WTC11 (cell line): Measurements from ENCODE around the gene DGCR8. TPM values are rescaled to one million over a fixed set of nuclear protein-coding genes. Genes with fewer than 3 reads are reported as not detected.

Experiments
- ATAC-seq: fragments of 200-7000 bp; cut with Tn5 transposase; 2 replicates; pipeline ENCODE4 v1.10.0; 2021; ENCODE audit warnings: mild to moderate bottlenecking, moderate library complexity
- CTCF ChIA-PET: fragments of 300-600 bp; sonication (Branson Sonifier 250); formaldehyde crosslinking; loops from one replicate; lab custom pipeline; 2021; ENCODE audit warnings: antibody characterized with exemption; lab: Charles Lee
- POLR2A ChIA-PET: fragments of 350-600 bp; sonication (Branson Sonifier 250); formaldehyde crosslinking; loops from one replicate; lab custom pipeline; 2021; ENCODE audit warnings: antibody characterized with exemption; lab: Charles Lee
- DNase-seq: peaks from one replicate; pipeline ENCODE4 v3.0.0; 2021; ENCODE audit warnings: low spot score
- H3K27ac Mint-ChIP-seq: 2 replicates; pipeline ENCODE4 v1.8.0; 2021; ENCODE audit warnings: mixed read lengths
- H3K27me3 Mint-ChIP-seq: 2 replicates; pipeline ENCODE4 v1.8.0; 2021; ENCODE audit warnings: low read depth, mild to moderate bottlenecking, moderate library complexity, mixed read lengths
- H3K36me3 Mint-ChIP-seq: 2 replicates; pipeline ENCODE4 v1.8.0; 2021; ENCODE audit warnings: mixed read lengths
- H3K4me1 Mint-ChIP-seq: 2 replicates; pipeline ENCODE4 v1.8.0; 2022; ENCODE audit warnings: mixed read lengths
- H3K4me3 Mint-ChIP-seq: 2 replicates; pipeline ENCODE4 v1.8.0; 2021; ENCODE audit warnings: mild to moderate bottlenecking, moderate library complexity, mixed read lengths
- H3K9me3 Mint-ChIP-seq: 2 replicates; pipeline ENCODE4 v1.8.0; 2021; ENCODE audit warnings: mixed read lengths
- ARID4B ChIP-seq: sonication (generic); formaldehyde crosslinking; IDR thresholded peaks from 2 replicates; pipeline ENCODE4 v1.8.0; 2023; ENCODE audit warnings: missing genetic modification reagents, mild to moderate bottlenecking, borderline replicate concordance
- ETV6 ChIP-seq: sonication (generic); formaldehyde crosslinking; IDR thresholded peaks from 2 replicates; pipeline ENCODE4 v1.8.1; 2022; ENCODE audit warnings: mild to moderate bottlenecking, missing genetic modification reagents
- JAZF1 ChIP-seq: fragments of 250-450 bp; sonication (Bioruptor Pico); IDR thresholded peaks from 2 replicates; pipeline ENCODE4 v1.9.0; 2021; ENCODE audit warnings: moderate library complexity, mild to moderate bottlenecking, inconsistent platforms
- NR3C1 ChIP-seq: sonication (generic); formaldehyde crosslinking; conservative IDR thresholded peaks from 2 replicates; pipeline ENCODE4 v1.8.1; 2023; ENCODE audit warnings: low read depth, mild to moderate bottlenecking, missing genetic modification reagents
- TEAD1 ChIP-seq: sonication (generic); formaldehyde crosslinking; IDR thresholded peaks from 2 replicates; pipeline ENCODE4 v1.8.0; 2022; ENCODE audit warnings: mild to moderate bottlenecking, missing genetic modification reagents
- ZNF232 ChIP-seq: sonication (generic); formaldehyde crosslinking; IDR thresholded peaks from 2 replicates; pipeline ENCODE4 v1.8.0; 2022; ENCODE audit warnings: mild to moderate bottlenecking, missing genetic modification reagents
- ZNF532 ChIP-seq: fragments of 250-450 bp; sonication (Bioruptor Pico); IDR thresholded peaks from 2 replicates; pipeline ENCODE4 v1.9.0; 2021; ENCODE audit warnings: mild to moderate bottlenecking, borderline replicate concordance
- total RNA-seq: library from RNA; stranded (reverse); gene quantifications from 3 replicates; pipeline ENCODE4 v1.2.3, GENCODE V29; 2021
- TF ChIP-seq, protein P1 (sequence below): sonication (generic); formaldehyde crosslinking; IDR thresholded peaks from 2 replicates; pipeline ENCODE4 v1.8.1; 2023; ENCODE audit warnings: mild to moderate bottlenecking, missing genetic modification reagents
- TF ChIP-seq, protein P2 (sequence below): sonication (generic); formaldehyde crosslinking; IDR thresholded peaks from 2 replicates; pipeline ENCODE4 v1.8.0; 2022; ENCODE audit warnings: missing genetic modification reagents

DGCR8 gene
- total RNA-seq, 1 experiment from 2014 or later: 55.0 TPM

DNA sequence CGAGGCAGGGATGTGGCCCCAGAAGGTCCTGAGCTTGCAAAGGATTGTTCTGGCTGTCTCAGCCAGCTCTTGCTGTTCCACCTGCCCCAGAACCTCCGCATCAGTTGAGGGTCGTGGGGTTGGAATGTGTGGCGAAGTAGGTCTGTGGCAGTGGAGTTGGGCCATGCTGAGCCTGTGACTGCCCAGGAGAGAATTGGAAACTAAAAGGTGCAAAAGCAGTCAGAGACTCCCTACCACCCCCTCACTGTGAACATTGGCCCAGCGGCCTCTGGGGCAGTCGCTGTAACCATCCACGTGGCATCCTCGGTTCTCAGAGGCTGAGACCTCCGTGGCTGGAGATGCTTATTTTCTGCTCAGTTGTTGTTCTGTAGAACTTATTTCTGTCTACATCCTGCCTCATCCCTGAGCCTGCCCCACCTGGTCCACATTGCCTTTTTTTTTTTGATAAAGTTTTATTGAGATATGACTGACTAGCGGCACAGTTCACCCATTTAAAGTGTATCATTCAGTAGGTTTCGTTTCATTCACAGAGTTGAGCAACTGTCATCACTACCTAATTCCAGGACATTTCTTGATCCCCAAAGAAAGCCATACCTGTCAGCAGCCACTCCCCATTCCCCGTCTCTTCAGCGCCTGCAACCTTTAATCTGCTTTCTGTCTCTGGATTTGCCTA, 22.3 kb upstream of the DGCR8 start:
- POLR2A ChIA-PET: no interaction called here
- no peak for ATAC-seq
- TF ChIP-seq JAZF1 (no peak), ETV6 (CRISPR knock-in tag) (no peak), TEAD1 (CRISPR knock-in tag) (no peak), ZNF232 (CRISPR knock-in tag) (no peak), NR3C1 (CRISPR knock-in tag) (no peak), ZNF532 (CRISPR knock-in tag) (no peak), ARID4B (CRISPR knock-in tag) (no peak)
- TF ChIP-seq, protein P1, sequence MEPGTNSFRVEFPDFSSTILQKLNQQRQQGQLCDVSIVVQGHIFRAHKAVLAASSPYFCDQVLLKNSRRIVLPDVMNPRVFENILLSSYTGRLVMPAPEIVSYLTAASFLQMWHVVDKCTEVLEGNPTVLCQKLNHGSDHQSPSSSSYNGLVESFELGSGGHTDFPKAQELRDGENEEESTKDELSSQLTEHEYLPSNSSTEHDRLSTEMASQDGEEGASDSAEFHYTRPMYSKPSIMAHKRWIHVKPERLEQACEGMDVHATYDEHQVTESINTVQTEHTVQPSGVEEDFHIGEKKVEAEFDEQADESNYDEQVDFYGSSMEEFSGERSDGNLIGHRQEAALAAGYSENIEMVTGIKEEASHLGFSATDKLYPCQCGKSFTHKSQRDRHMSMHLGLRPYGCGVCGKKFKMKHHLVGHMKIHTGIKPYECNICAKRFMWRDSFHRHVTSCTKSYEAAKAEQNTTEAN (CRISPR knock-in tag): no peak
- TF ChIP-seq, protein P2, sequence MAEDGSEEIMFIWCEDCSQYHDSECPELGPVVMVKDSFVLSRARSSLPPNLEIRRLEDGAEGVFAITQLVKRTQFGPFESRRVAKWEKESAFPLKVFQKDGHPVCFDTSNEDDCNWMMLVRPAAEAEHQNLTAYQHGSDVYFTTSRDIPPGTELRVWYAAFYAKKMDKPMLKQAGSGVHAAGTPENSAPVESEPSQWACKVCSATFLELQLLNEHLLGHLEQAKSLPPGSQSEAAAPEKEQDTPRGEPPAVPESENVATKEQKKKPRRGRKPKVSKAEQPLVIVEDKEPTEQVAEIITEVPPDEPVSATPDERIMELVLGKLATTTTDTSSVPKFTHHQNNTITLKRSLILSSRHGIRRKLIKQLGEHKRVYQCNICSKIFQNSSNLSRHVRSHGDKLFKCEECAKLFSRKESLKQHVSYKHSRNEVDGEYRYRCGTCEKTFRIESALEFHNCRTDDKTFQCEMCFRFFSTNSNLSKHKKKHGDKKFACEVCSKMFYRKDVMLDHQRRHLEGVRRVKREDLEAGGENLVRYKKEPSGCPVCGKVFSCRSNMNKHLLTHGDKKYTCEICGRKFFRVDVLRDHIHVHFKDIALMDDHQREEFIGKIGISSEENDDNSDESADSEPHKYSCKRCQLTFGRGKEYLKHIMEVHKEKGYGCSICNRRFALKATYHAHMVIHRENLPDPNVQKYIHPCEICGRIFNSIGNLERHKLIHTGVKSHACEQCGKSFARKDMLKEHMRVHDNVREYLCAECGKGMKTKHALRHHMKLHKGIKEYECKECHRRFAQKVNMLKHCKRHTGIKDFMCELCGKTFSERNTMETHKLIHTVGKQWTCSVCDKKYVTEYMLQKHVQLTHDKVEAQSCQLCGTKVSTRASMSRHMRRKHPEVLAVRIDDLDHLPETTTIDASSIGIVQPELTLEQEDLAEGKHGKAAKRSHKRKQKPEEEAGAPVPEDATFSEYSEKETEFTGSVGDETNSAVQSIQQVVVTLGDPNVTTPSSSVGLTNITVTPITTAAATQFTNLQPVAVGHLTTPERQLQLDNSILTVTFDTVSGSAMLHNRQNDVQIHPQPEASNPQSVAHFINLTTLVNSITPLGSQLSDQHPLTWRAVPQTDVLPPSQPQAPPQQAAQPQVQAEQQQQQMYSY (CRISPR knock-in tag): no peak
- no peak for DNase-seq
- CTCF ChIA-PET: interaction anchor here (0.8 kb wide), 1 partner anchor 22 kb away, joined by 3 read pairs; no protein-coding TSS in a partner anchor
- no peaks in the 10 kb centered on the region for H3K4me1 Mint-ChIP-seq
- H3K4me3 Mint-ChIP-seq: no peak overlapping the region
- no peaks in the 10 kb centered on the region for H3K9me3 Mint-ChIP-seq
- H3K27me3 Mint-ChIP-seq: no peaks in the 10 kb centered on the region; the same call in 1 of the 2 replicates
- H3K27ac Mint-ChIP-seq: no peak overlapping the region
- H3K36me3 Mint-ChIP-seq: peaks cover 3% of the 10 kb centered on the region; the same call in 1 of the 2 replicates
